GM21367 (cell line): ENCODE data around the gene ATG4A.

Experiments
- ATAC-seq: cut with Tn5 transposase; IDR thresholded peaks from one replicate; pipeline ENCODE4 v1.9.1; 2021; ENCODE audit not compliant: unreplicated experiment

Gene ATG4A

DNA sequence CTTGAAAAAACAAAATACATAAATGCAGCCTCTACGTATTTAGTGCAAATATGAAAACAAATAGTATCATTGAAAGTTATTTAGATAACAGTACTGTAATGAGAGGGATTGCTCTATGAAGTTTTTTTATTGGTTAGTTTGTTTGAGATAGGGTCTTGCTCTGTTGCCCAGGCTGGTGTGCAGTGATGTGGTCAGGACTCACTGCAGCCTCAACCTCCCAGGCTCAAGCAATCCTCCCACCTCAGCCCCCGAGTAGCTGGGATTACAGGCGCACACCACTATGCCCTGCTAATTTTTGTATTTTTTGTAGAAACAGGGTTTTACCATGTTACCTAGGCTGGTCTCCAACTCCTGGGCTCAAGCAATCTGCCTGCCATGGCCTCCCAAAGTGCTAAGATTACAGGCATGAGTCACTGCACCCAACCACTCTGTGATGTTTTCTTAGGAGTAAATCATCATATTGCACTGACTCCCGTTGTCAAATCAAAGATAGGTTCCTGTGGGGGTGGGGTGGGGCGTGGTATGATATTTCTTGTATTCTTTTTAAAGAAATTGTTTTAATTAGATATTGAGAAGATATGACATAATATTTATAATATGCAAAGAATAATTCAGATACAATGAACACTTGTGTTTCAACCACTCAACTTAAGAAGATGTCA is 75.8 kb downstream of the ATG4A start:
- ATAC-seq: no peak

DNA sequence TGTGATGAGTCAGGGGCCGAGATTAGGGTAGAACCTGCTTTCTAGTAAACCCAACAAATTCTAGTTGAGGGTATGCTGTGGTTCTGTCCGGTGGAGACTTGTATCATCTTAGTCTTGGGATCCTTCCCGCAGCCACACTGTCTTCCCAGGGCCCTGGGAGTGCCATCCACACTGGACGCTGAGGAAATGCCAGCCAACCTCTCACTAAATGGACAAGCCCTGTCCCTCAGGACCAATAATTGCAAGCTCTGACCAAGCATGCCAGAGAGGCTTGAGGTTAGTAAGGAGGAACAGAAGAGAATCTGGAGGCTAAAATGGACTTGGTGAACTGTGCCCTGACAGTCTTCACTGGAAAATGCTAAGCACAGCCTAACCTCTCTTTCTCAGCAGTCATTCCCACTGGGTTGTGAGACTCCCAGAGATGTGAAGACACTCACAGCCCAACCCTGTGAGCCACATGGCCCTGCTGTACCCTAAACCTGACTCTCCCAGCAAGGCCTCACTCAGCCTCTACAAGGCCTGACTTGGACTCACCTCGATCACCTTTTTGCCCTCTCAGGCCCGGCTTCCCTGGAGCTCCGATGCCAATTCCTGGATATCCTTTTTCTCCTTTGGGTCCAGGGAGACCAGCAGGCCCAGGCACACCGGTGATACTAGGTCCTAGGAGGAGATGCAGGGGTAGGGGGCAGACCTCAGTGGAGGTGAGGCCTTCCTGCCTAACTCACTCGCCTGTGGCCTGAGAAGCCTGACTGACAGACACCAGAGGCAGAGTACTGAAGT is 77.6 kb downstream of the ATG4A start:
- no peak for ATAC-seq

DNA sequence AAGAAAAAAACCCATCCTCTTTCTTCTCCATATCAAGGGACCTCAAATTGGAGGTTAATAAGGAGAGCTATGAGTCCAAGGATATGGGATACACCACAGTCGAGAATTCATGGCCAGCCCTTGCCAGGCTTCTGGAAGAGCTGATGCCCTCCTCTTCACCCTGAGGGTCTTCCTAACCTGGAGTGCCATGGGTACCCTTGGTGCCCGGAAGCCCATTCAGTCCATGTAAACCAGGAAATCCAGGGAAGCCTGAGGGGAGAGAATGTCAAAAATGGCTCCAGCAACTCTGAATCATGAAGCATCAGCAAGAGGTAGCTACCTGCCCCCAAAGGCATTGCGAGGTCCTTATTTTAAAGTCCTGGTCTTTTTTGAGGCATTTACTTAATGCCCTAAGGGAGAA is 78.2 kb downstream of the ATG4A start:
- ATAC-seq: no peak

DNA sequence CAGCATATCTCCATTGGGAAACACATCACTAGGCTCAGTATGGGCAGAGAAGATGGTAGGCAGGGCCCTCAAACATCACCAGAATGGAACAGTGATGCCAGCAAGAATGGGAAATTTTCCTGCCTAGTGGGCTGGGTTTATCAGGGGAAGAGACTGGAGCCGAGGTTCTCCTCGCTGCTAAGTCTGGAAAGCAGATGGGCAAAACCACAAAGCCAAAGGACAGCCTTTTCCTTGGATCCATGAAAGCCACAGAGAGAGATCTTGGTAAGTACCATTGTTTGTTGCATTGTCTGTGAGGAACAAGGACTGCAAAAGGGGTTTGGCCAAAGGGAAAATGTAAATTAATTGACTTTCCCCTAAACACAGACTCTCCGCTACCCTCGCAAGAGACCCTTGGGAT is 80.1 kb downstream of the ATG4A start:
- ATAC-seq: no peak

DNA sequence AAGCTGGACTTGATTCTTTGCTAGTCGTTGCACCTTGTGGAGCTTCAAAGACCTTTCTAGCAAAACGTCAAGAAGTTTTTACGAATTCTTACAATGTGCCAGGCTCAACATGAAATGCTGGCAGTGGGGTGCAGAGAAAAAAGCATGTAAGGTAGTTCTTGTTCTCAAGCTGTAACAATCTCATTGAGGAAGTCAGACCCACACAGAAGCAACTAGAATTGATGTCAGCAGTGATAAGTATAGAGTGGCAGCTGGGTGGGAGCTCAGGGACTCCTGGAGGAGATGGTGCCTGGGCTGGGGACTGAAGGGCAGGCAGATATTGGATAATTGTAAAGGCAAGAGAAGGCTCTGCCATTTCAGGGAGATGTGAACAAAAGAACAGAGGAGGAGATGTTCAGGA is 82.3 kb downstream of the ATG4A start:
- no peak for ATAC-seq

DNA sequence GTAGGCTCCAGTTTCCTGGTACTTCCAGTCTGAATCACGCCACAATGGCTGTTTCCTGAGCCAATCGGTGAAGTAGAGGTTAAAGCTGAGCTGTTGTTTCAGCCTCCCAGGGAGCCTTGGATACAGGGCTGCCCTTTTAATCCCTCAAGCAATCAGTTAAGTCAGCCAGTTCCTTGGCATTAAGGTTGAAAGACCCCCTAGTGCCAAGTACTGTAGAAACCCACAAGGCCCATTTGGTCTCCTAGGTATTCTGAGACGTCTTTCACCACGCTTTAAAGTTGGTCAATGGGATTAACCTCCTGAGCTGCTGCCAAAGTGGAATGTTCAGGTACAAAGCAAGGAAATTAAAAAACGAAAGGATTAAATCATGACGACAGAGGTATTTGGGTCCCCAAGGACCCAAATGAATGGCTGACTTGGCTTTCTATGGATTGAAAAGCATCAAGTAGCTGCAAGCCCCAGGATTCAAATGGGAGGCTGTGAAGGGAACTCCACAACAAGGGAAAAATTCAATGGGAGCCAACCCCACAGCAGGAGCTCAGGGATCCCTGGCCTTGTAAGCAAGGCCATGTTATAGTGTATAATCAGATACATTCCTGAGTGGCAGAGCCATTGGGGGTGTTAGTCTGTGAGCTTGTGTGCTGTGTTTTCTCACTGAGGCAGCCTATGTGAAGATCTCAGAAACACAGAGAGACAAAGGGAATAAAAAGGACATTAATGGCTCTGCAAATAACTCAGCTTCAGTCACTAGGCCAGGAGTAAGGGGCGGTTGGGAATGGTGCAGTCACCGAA is 86.0 kb downstream of the ATG4A start:
- ATAC-seq: no peak

DNA sequence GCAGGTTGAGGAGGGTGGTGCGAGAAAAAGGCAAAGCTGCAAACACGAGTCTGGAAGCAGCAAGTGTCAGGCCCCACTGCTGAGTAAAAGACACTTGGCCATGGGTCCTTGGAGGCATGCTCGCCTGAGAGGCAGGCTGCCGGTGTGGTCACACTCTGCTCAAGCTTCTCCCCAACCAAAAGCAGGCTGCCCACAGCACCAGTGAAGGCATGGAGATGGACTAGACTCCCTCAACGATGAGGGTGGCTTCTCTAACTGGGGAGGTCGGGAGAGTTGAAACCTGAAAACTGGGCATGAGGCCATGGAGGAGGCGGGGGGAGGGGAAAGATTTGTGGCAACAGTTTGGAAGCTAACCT is 86.5 kb downstream of the ATG4A start:
- ATAC-seq: no peak

DNA sequence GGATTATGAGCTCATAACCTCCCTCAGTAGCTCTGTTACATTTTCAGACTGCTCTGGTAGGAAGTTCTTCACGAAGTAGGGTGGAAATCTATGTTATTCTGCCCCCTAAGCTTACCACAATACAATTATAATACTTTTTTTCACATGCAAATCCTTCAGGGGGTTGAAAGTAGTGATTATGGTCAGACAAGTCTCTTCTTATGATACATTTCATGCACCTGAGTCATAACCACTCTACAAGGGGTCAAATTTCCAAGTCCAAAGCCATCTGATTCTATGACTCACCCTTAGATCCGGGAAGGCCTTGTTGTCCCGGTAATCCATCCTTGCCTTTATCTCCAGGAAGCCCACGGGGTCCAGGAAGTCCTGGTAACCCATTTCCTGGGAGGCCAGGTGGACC is 95.2 kb downstream of the ATG4A start:
- ATAC-seq: no peak

DNA sequence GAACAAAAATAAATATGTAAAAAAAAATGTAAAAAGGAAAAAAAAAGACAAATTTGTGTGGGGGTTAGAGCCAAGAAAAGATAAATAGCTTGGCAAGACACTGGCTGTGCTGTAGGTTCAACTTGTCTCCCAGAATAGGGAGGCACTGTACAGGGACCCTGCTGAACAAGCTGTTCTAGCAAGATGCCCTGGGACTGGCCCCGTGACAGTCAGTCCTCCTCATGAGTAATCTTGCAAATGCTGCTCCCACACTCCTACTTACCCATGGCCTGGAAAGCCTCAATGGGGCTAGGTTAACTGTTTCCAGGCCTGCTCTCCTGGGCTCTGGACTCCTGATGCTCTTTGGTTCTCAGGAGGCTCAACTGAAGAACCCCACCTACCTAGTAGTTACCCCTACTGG is 106.8 kb downstream of the ATG4A start:
- no peak for ATAC-seq

DNA sequence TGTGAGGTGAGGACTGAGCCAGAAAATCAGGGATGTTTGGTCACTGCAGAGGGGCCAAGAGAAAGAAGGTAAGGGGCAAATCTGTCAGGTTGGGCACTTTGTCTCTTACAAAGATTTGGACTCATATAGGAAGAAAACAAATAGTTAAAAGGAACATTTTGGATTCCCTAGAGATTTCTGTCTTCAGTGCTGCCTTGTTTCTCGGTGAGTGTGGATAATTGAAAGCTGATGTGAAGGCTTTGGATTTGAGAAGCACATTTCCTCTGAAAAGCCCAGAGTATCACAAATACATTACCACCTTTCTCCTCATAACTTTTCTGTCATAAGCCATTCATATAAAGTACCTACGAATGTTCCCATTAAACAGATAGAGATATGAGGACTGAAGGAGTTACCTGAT is 107.5 kb downstream of the ATG4A start:
- no peak for ATAC-seq

DNA sequence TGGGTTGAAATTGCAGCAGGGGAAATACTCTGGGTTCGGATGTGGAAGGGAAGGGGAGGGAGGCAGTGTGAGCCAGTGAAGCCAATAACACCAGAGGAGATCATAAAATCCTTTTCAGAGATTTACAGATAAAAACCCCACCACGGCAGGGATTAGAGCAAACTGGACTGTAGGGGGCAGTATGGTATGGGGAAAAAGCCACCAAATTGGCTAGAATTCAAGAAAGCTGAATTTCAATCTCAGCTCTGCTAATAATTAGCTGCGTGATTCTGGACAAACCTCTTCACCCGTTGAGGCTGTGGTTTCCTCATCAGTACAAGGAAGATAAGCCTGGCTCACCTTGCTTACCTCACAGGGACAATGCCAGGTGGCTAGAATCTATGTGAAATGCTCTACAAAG is 108.1 kb downstream of the ATG4A start:
- no peak for ATAC-seq

DNA sequence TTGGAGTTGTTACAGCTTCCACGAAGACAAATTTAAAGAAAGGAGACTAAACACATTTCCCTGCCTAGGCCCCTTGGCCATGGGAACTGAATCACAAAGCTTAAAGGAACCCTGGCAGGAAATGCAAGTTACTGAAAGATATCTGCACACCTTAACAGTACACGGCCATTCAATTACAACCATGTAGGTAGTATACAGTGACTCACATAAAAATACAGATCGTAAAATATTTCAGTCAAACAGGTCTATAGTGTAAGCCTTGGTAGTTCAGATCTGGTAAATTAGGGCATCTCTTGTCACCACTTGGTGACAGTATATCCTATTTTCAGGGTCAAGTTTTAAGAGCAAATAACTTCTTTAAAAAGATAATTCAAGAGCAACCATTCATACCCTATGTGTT is 112.0 kb downstream of the ATG4A start:
- ATAC-seq: no peak
